IMR-90 (cell line): Measurements from ENCODE around the gene INSR. TPM values are rescaled to one million over a fixed set of nuclear protein-coding genes. Genes with fewer than 3 reads are reported as not detected.

Experiments used
- ATAC-seq: fragments of 200-7000 bp; cut with Tn5 transposase; 2 replicates; pipeline ENCODE4 v1.9.1; 2020; ENCODE audit warnings: low read depth, mild to moderate bottlenecking, moderate library complexity
- BruUV-seq: library from RNA; stranded (reverse); fragments of 400-500 nt; replicated peaks from 2 replicates; lab custom pipeline; 2021; lab: Mats Ljungman, UMichigan
- CTCF ChIA-PET: fragments of 300-600 bp; formaldehyde crosslinking; extraction: SDS; loops from one replicate; lab custom pipeline; 2021; ENCODE audit warnings: antibody characterized with exemption; lab: Yijun Ruan, JAX
- POLR2A ChIA-PET: fragments of 300-600 bp; sonication (Branson Sonifier 250); formaldehyde crosslinking; loops from one replicate; lab custom pipeline; 2022; ENCODE audit warnings: antibody characterized with exemption; ENCODE audit not compliant: unreplicated experiment; lab: Charles Lee
- DNase-seq: peaks from one replicate; pipeline ENCODE4 v3.0.0; 2013
- H2AFZ ChIP-seq: replicated peaks from 2 replicates; pipeline ENCODE3; 2013; ENCODE audit warnings: low read length, mild to moderate bottlenecking; ENCODE audit not compliant: poor library complexity
- H2AK5ac ChIP-seq: 2 replicates; pipeline ENCODE4 v1.6.1; 2013; ENCODE audit warnings: low read depth, low read length, inconsistent platforms
- H2AK9ac ChIP-seq: replicated peaks from 2 replicates; pipeline ENCODE3; 2013; ENCODE audit warnings: mild to moderate bottlenecking, low read depth, low read length, moderate library complexity; ENCODE audit not compliant: poor library complexity
- H2BK120ac ChIP-seq: 2 replicates; pipeline ENCODE4 v1.6.1; 2013; ENCODE audit warnings: low read depth, low read length, inconsistent platforms
- H2BK15ac ChIP-seq: 3 replicates; pipeline ENCODE4 v1.6.1; 2013; ENCODE audit warnings: low read depth, low read length, inconsistent platforms
- H2BK20ac ChIP-seq: 2 replicates; pipeline ENCODE4 v1.6.1; 2013; ENCODE audit warnings: low read depth, mild to moderate bottlenecking, inconsistent platforms, low read length, moderate library complexity
- H2BK5ac ChIP-seq: 2 replicates; pipeline ENCODE4 v1.6.1; 2013; ENCODE audit warnings: mild to moderate bottlenecking, low read depth, low read length, inconsistent platforms; ENCODE audit not compliant: poor library complexity, severe bottlenecking
- H3K14ac ChIP-seq: replicated peaks from 2 replicates; pipeline ENCODE4 v1.6.1; 2013; ENCODE audit warnings: low read depth, low read length, inconsistent platforms
- H3K18ac ChIP-seq: 2 replicates; pipeline ENCODE4 v1.6.1; 2013; ENCODE audit warnings: low read depth, low read length, control low read depth
- H3K23ac ChIP-seq: 2 replicates; pipeline ENCODE4 v1.6.1; 2013; ENCODE audit warnings: low read depth, low read length, inconsistent platforms
- H3K27ac ChIP-seq: 2 replicates; pipeline ENCODE4 v1.5.1; 2013; ENCODE audit warnings: mild to moderate bottlenecking, control low read depth, low read length; ENCODE audit not compliant: insufficient read depth
- H3K27me3 ChIP-seq: 2 replicates; pipeline ENCODE4 v1.6.1; 2013; ENCODE audit warnings: low read length; ENCODE audit not compliant: control insufficient read depth, insufficient read depth
- H3K36me3 ChIP-seq: 2 replicates; pipeline ENCODE4 v1.6.1; 2013; ENCODE audit warnings: low read length, mixed read lengths; ENCODE audit not compliant: control insufficient read depth, insufficient read depth
- H3K4ac ChIP-seq: 2 replicates; pipeline ENCODE4 v1.6.1; 2013; ENCODE audit warnings: low read depth, low read length, inconsistent platforms
- H3K4me1 ChIP-seq: 2 replicates; pipeline ENCODE4 v1.6.1; 2013; ENCODE audit warnings: low read length, mixed read lengths; ENCODE audit not compliant: control insufficient read depth, insufficient read depth
- H3K4me2 ChIP-seq: 2 replicates; pipeline ENCODE4 v1.6.1; 2013; ENCODE audit warnings: low read depth, mild to moderate bottlenecking, control low read depth, low read length, moderate library complexity
- H3K4me3 ChIP-seq: 2 replicates; pipeline ENCODE4 v1.5.1; 2013; ENCODE audit warnings: low read depth, mild to moderate bottlenecking, control low read depth, low read length, moderate library complexity; ENCODE audit not compliant: insufficient read depth
- H3K56ac ChIP-seq: 2 replicates; pipeline ENCODE4 v1.6.1; 2013; ENCODE audit warnings: low read length, inconsistent platforms; ENCODE audit not compliant: insufficient read depth; ENCODE audit errors: extremely low read depth
- H3K79me1 ChIP-seq, 2 experiments: 2 replicates each; pipeline ENCODE4 v1.6.1; 2013; ENCODE audit warnings: low read length in 2 of 2, inconsistent platforms in 1 of 2, low read depth in 1 of 2
- H3K9ac ChIP-seq: 2 replicates; pipeline ENCODE4 v1.6.1; 2013; ENCODE audit warnings: low read depth, low read length, control low read depth
- H3K9me1 ChIP-seq: 2 replicates; pipeline ENCODE4 v1.6.1; 2013; ENCODE audit warnings: low read length, inconsistent platforms; ENCODE audit not compliant: insufficient read depth
- H3K9me3 ChIP-seq: 2 replicates; pipeline ENCODE4 v1.6.1; 2013; ENCODE audit warnings: low read length; ENCODE audit not compliant: control insufficient read depth, insufficient read depth
- H4K20me1 ChIP-seq: 2 replicates; pipeline ENCODE4 v1.6.1; 2013; ENCODE audit warnings: low read length, inconsistent platforms; ENCODE audit not compliant: insufficient read depth
- H4K5ac ChIP-seq: 2 replicates; pipeline ENCODE4 v1.6.1; 2013; ENCODE audit warnings: mild to moderate bottlenecking, low read depth, low read length, control low read depth
- H4K8ac ChIP-seq, 2 experiments: 2 replicates each; pipeline ENCODE4 v1.6.1; 2013; ENCODE audit warnings: low read depth in 2 of 2, low read length in 2 of 2, control low read depth in 1 of 2, inconsistent platforms in 1 of 2
- H4K91ac ChIP-seq: 2 replicates; pipeline ENCODE4 v1.6.1; 2013; ENCODE audit warnings: low read depth, low read length, inconsistent platforms; ENCODE audit not compliant: insufficient read depth
- MAZ ChIP-seq: IDR thresholded peaks from 2 replicates; pipeline ENCODE4 v1.6.1; 2012; ENCODE audit warnings: low read depth, mild to moderate bottlenecking, low read length, improper control_type of control experiment, moderate library complexity, borderline replicate concordance
- NFE2L2 ChIP-seq: fragments of 150-350 bp; IDR thresholded peaks from 2 replicates; pipeline ENCODE4 v1.6.1; 2016; ENCODE audit warnings: low read depth, mild to moderate bottlenecking, low read length
- POLR2A ChIP-seq: IDR thresholded peaks from 2 replicates; pipeline ENCODE4 v1.6.1; 2012; ENCODE audit warnings: mild to moderate bottlenecking, low read depth, low read length
- RAD21 ChIP-seq: IDR thresholded peaks from 2 replicates; pipeline ENCODE4 v1.6.1; 2012; ENCODE audit warnings: low read length, improper control_type of control experiment
- WGBS, 2 experiments: methylation state at CpG; one replicate each; pipeline versions ENCODE4 v1.1.5 to v1.1.7; 2013; ENCODE audit warnings: missing lambda C conversion rate in 2 of 2; ENCODE audit not compliant: insufficient read length in 1 of 2; ENCODE audit errors: extremely low coverage in 2 of 2; 5-methylcytosine and 5-hydroxymethylcytosine counted together
- dilution Hi-C: fragments of 300-500 bp; cut with HindIII; formaldehyde crosslinking; loops from one replicate; pipeline ENCODE4 v1.14.3; 2018; ENCODE audit warnings: low sequenced_read_pairs; ENCODE audit not compliant: unreplicated experiment
- in situ Hi-C: fragments of 300-500 bp; cut with MboI; formaldehyde crosslinking; loops from 3 replicates; pipeline ENCODE4 v1.14.3; 2019; ENCODE audit warnings: low sequenced_read_pairs, inconsistent platforms, mixed read lengths
- intact Hi-C: fragments of 100-400 bp; cut with micrococcal nuclease; formaldehyde crosslinking; loops from 2 replicates; pipeline ENCODE4 v1.10.0; 2022
- polyA plus RNA-seq, 3 experiments: library from polyadenylated mRNA; depleted of rRNA; stranded (reverse); fragments of >200 nt; gene quantifications; 2 replicates each; pipeline ENCODE4 v1.2.3, GENCODE V29; 2012; ENCODE audit warnings: low replicate concordance in 1 of 3
- total RNA-seq: library from RNA; depleted of rRNA; stranded (reverse); fragments of >200 nt; gene quantifications from 2 replicates; pipeline ENCODE4 v1.2.3, GENCODE V29; 2012
- TF ChIP-seq, protein P1 (sequence below): fragments of 150-350 bp; IDR thresholded peaks from 2 replicates; pipeline ENCODE4 v1.6.1; 2017; ENCODE audit warnings: mild to moderate bottlenecking, antibody characterized with exemption, low read length, low read depth

INSR gene
- total and polyA plus RNA-seq, 2 of the 4 experiments (the other 2 are of a cell fraction), result 2.8 to 7.9 TPM

GRCh38 chr19:7236153-7236552 lies 58.1 kb downstream of the INSR start:
- in situ Hi-C loops, result no loop called here
- no CpG with 5 or more reads among the region's 5 CpGs for WGBS, 2 experiments

More at GRCh38 chr19:7236153-7236552, 58.1 kb downstream of the INSR start:
- Histone ChIP-seq H3K4me2 (no peak overlapping the region), H3K4me1 (no peaks in the 10 kb centered on the region), H3K27ac (no peak overlapping the region), H4K8ac (no peak overlapping the region), H3K14ac (no peak overlapping the region), H3K36me3 (no peaks in the 10 kb centered on the region), H2BK5ac (no peak overlapping the region), H3K27me3 (no peaks in the 10 kb centered on the region), H4K20me1 (no peaks in the 10 kb centered on the region), H2AFZ (no peak overlapping the region), H3K4ac (no peak overlapping the region), H3K18ac (no peak overlapping the region), H3K9me1 (no peaks in the 10 kb centered on the region), H2AK9ac (no peak overlapping the region), H3K79me1 (no peaks in the 10 kb centered on the region), H2BK20ac (no peak overlapping the region), H3K23ac (no peak overlapping the region), H3K9ac (no peak overlapping the region), H3K56ac (no peak overlapping the region), H3K9me3 (no peaks in the 10 kb centered on the region), H4K5ac (no peak overlapping the region), H2BK120ac (no peak overlapping the region), H3K4me3 (no peak overlapping the region), H4K91ac (no peak overlapping the region), H2AK5ac (no peak overlapping the region), H2BK15ac (no peak overlapping the region)
- no peak for TF ChIP-seq MAZ
- no peak for TF ChIP-seq NFE2L2
- TF ChIP-seq POLR2A, result no peak
- TF ChIP-seq, protein P1, sequence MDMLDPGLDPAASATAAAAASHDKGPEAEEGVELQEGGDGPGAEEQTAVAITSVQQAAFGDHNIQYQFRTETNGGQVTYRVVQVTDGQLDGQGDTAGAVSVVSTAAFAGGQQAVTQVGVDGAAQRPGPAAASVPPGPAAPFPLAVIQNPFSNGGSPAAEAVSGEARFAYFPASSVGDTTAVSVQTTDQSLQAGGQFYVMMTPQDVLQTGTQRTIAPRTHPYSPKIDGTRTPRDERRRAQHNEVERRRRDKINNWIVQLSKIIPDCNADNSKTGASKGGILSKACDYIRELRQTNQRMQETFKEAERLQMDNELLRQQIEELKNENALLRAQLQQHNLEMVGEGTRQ, result no peak
- no peak for TF ChIP-seq RAD21
- dilution Hi-C loops (no loop called here), intact Hi-C loops (no loop called here)
- DNase-seq (no peak), ATAC-seq (no peak)
- no TSS peak for BruUV-seq
- CTCF ChIA-PET, result interaction anchor here (0.7 kb wide), 1 partner anchor 38 kb away, joined by 7 read pairs; no protein-coding TSS in a partner anchor
- POLR2A ChIA-PET, result no interaction called here
